ENCODE measurements around the gene EXOC4. TPM values are rescaled to one million over a fixed set of nuclear protein-coding genes. Genes with fewer than 3 reads are reported as not detected.

The EXOC4 gene
- total and polyA plus RNA-seq, 7 donors: 16.4 to 76.7 (median 50.7) TPM

DNA sequence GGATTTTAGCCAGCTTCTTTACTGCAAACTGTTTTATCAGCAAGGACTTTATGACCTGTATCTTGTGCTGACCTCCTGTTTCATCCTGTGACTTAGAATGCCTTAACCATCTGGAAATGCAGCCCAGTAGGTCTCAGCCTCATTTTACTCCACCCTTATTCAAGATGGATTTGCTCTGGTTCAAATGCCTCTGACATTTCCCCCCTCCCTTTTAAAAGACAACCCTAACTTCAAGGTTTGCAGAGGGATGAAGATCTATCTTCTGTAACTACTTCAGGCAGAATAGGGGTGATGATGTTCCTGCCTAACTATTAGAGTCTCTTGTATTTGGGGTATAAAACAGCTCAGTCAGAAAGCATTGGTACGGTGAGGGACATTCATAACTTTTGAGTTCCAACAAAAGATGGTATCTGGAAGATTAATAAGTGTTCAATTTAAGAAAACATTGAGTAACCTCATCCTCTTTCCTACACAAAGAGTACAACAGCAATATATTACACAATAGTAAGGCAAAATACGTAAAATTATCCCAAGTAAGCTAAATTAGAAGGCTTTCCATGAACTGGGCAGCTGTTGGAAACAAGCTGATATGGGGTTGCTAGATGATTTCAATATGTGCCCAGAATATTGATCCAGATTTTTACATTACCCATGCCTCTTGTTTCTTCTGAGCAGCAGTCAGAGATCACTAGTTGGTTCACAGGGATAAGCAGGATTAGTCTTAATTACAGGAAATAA lies 834.3 kb downstream of the EXOC4 start:
- no peak for DNase-seq
- Histone ChIP-seq H3K4me3 (no peak overlapping the region), H3K27me3 (no peaks in the 10 kb centered on the region), H3K9me3 (no peaks in the 10 kb centered on the region), H3K27ac (no peak overlapping the region), H3K36me3 (no peaks in the 10 kb centered on the region), H3K4me1 (no peaks in the 10 kb centered on the region)
- intact Hi-C loops (cut with DNase I): no loop called here
- TF ChIP-seq EP300 (IDR thresholded peaks at IDR 0.05): no peak
- TF ChIP-seq POLR2AphosphoS5 (IDR thresholded peaks at IDR 0.05): no peak
- no peak for TF ChIP-seq POLR2A (IDR thresholded peaks at IDR 0.05)
- TF ChIP-seq, protein P1, sequence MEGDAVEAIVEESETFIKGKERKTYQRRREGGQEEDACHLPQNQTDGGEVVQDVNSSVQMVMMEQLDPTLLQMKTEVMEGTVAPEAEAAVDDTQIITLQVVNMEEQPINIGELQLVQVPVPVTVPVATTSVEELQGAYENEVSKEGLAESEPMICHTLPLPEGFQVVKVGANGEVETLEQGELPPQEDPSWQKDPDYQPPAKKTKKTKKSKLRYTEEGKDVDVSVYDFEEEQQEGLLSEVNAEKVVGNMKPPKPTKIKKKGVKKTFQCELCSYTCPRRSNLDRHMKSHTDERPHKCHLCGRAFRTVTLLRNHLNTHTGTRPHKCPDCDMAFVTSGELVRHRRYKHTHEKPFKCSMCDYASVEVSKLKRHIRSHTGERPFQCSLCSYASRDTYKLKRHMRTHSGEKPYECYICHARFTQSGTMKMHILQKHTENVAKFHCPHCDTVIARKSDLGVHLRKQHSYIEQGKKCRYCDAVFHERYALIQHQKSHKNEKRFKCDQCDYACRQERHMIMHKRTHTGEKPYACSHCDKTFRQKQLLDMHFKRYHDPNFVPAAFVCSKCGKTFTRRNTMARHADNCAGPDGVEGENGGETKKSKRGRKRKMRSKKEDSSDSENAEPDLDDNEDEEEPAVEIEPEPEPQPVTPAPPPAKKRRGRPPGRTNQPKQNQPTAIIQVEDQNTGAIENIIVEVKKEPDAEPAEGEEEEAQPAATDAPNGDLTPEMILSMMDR (IDR thresholded peaks at IDR 0.05): no peak
- 87 to 91% methylated on average over 2 of the region's 2 CpGs for WGBS, 2 donors

DNA sequence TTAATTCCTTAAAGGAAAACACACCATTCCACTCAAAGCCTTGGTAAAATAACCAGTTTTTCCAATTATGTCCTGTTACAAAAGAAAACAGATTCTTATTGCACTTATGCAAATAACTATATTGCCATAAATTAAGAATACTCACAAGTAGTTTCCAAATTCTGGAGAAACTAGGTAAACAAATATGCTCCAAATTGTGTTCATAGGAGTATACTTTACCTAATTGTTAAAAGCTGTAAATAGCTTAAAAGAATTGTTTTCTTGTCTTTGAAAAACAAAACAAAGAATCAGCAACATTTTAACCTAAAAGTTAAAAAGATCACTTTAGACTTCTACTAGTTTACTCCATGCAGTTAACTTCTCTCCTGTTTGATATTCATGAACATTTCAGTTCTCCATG lies 835.3 kb downstream of the EXOC4 start:
- no peak overlapping the region for H3K27ac ChIP-seq
- H3K4me3 ChIP-seq: no peak overlapping the region
- H3K27me3 ChIP-seq: no peaks in the 10 kb centered on the region
- no peaks in the 10 kb centered on the region for H3K36me3 ChIP-seq
- DNase-seq: no peak
- H3K4me1 ChIP-seq: no peaks in the 10 kb centered on the region
- no peaks in the 10 kb centered on the region for H3K9me3 ChIP-seq
- intact Hi-C loops (cut with DNase I): no loop called here
- TF ChIP-seq EP300 (IDR thresholded peaks at IDR 0.05): no peak
- no peak for TF ChIP-seq POLR2A (IDR thresholded peaks at IDR 0.05)
- TF ChIP-seq POLR2AphosphoS5 (IDR thresholded peaks at IDR 0.05): no peak
- TF ChIP-seq, protein P1 (IDR thresholded peaks at IDR 0.05): no peak

DNA sequence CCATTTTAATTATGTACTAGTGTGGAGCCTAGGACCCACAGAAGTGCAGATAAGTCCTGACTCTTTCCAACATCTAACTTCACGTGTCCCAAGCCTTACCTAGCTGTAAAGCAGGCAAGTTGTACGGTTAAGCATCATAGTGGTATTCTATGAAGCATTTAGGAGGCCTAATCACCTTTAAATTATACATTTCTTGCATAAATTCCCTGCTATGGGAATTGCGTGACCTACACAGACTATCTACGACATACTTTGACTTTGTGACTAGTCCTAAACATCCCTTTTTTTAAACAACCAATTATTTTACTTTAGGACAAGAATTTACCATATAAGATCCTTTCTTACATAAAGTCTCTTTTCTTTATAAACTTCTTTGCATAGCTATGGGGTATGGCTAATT lies 836.6 kb downstream of the EXOC4 start:
- no peaks in the 10 kb centered on the region for H3K9me3 ChIP-seq
- no peak overlapping the region for H3K4me3 ChIP-seq
- TF ChIP-seq POLR2AphosphoS5 (IDR thresholded peaks at IDR 0.05) (no peak), POLR2A (IDR thresholded peaks at IDR 0.05) (no peak), EP300 (IDR thresholded peaks at IDR 0.05) (no peak)
- TF ChIP-seq, protein P1 (IDR thresholded peaks at IDR 0.05): no peak
- H3K4me1 ChIP-seq: no peaks in the 10 kb centered on the region
- DNase-seq: no peak
- H3K27ac ChIP-seq: no peak overlapping the region
- no peaks in the 10 kb centered on the region for H3K27me3 ChIP-seq
- intact Hi-C loops (cut with DNase I): no loop called here
- WGBS, 2 donors: 78 to 81% methylated on average over 4 of the region's 4 CpGs
- no peaks in the 10 kb centered on the region for H3K36me3 ChIP-seq

DNA sequence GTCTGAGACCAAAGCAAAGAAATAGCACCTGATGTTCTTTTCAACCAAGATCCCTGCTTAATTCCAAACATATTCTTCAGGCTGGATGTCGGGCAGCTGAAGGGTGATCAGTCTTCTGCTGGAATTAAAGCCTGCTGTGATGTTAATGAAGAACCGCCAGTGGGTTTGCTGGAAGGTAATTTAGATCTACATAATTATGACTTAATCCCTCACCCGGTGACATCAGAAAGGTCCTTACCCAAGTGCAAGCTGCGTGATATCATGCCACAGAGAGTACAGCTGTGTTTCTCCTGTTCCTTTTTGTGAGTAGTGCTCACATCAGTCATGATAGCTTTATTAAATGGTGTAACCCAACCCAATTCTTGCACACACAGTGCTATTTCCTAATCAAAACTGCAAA lies 845.2 kb downstream of the EXOC4 start:
- no peaks in the 10 kb centered on the region for H3K36me3 ChIP-seq
- TF ChIP-seq, protein P1 (IDR thresholded peaks at IDR 0.05): no peak
- TF ChIP-seq POLR2AphosphoS5 (IDR thresholded peaks at IDR 0.05) (no peak), POLR2A (IDR thresholded peaks at IDR 0.05) (no peak), EP300 (IDR thresholded peaks at IDR 0.05) (no peak)
- intact Hi-C loops (cut with DNase I): no loop called here
- no peaks in the 10 kb centered on the region for H3K4me1 ChIP-seq
- no peaks in the 10 kb centered on the region for H3K27me3 ChIP-seq
- no peak for DNase-seq
- H3K27ac ChIP-seq: no peak overlapping the region
- H3K9me3 ChIP-seq: no peaks in the 10 kb centered on the region
- WGBS, 2 donors: 90 to 93% methylated on average over 4 of the region's 4 CpGs
- H3K4me3 ChIP-seq: no peak overlapping the region

DNA sequence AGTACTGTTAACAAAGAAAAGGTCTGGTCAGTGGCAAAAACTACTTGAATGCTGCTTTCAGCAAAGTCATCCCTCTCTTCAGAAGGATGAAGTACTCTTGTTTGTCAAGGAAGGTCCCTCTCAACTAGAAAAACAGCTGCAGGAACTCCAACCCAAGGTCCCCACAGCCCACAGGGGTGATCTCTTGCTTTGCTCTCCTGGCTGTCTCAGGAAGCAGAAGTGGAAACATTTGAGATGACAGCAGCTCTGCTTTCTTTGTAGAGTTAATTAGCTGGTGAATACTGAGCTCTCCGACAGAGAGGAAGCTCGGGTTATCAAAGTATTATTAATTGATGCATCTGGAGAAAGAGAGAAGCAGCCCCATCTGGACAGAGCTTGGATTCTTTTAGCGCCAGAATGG lies 848.8 kb downstream of the EXOC4 start:
- DNase-seq: no peak
- Histone ChIP-seq H3K4me1 (no peaks in the 10 kb centered on the region), H3K27me3 (no peaks in the 10 kb centered on the region), H3K4me3 (no peak overlapping the region), H3K9me3 (no peaks in the 10 kb centered on the region), H3K27ac (no peak overlapping the region), H3K36me3 (no peaks in the 10 kb centered on the region)
- 63% methylated on average over 3 of the region's 3 CpGs; no CpG with 5 or more reads in 1 of the 2 donors for WGBS, 2 donors
- intact Hi-C loops (cut with DNase I): no loop called here
- TF ChIP-seq EP300 (IDR thresholded peaks at IDR 0.05): no peak
- TF ChIP-seq POLR2A (IDR thresholded peaks at IDR 0.05): no peak
- no peak for TF ChIP-seq POLR2AphosphoS5 (IDR thresholded peaks at IDR 0.05)
- TF ChIP-seq, protein P1 (IDR thresholded peaks at IDR 0.05): no peak

Data from sigmoid colon (tissue), 7 donors.